ENCODE data around the gene SYNGR3.

The SYNGR3 gene

DNA sequence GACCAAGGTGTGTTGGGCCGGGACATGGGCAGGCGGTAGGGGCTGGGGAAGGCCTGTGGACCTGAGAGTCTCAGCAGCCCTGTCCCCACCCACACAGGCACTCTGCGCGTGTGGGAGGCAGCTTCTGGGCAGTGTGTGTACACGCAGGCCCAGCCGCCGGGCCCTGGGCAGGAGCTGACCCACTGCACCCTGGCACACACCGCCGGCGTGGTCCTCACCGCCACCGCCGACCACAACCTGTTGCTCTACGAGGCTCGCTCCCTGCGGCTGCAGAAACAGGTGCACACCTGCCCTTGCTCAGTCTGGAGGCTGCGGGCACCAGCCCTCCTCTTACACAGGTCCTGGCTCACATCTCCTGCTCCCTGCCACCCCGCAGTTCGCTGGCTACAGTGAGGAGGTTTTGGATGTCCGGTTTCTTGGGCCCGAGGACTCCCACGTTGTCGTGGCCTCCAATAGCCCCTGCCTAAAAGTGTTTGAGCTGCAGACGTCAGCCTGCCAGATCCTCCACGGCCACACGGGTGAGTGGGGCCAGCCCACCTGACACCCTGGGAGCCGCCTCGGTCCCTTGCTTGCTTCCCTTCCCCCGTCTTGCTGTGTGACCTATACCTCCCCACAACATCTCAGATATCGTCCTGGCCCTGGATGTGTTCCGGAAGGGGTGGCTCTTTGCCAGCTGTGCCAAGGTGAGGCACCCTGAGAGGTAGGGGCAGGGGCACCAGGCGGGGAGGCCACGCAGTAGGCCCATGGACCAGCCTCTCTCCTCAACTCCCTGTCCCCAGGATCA lies 14.1 kb upstream of the SYNGR3 start:
- TF ChIP-seq, protein P1, sequence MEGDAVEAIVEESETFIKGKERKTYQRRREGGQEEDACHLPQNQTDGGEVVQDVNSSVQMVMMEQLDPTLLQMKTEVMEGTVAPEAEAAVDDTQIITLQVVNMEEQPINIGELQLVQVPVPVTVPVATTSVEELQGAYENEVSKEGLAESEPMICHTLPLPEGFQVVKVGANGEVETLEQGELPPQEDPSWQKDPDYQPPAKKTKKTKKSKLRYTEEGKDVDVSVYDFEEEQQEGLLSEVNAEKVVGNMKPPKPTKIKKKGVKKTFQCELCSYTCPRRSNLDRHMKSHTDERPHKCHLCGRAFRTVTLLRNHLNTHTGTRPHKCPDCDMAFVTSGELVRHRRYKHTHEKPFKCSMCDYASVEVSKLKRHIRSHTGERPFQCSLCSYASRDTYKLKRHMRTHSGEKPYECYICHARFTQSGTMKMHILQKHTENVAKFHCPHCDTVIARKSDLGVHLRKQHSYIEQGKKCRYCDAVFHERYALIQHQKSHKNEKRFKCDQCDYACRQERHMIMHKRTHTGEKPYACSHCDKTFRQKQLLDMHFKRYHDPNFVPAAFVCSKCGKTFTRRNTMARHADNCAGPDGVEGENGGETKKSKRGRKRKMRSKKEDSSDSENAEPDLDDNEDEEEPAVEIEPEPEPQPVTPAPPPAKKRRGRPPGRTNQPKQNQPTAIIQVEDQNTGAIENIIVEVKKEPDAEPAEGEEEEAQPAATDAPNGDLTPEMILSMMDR (IDR thresholded peaks at IDR 0.05) = no peak
- DNase-seq (ENCODE audit: low spot score) = no peak
- H3K4me3 ChIP-seq = no peak overlapping the region
- no peak overlapping the region for H3K27ac ChIP-seq

DNA sequence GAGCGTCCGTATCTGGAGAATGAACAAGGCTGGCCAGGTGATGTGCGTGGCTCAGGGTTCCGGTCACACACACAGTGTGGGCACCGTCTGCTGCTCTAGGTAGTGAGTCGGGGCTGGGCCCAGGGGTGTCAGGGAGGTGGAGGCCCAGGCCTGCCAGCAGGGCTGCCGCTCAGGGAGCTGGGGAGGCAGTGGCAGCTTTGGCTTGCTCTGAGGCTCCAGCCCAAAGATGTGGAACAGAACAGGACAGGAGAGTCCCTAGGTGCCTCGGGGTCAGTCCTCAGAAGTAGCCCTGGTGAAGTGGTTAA lies 13.6 kb upstream of the SYNGR3 start:
- no peak overlapping the region for H3K4me3 ChIP-seq
- TF ChIP-seq, protein P1 (IDR thresholded peaks at IDR 0.05) = no peak
- no peak for DNase-seq (ENCODE audit: low spot score)
- no peak overlapping the region for H3K27ac ChIP-seq

DNA sequence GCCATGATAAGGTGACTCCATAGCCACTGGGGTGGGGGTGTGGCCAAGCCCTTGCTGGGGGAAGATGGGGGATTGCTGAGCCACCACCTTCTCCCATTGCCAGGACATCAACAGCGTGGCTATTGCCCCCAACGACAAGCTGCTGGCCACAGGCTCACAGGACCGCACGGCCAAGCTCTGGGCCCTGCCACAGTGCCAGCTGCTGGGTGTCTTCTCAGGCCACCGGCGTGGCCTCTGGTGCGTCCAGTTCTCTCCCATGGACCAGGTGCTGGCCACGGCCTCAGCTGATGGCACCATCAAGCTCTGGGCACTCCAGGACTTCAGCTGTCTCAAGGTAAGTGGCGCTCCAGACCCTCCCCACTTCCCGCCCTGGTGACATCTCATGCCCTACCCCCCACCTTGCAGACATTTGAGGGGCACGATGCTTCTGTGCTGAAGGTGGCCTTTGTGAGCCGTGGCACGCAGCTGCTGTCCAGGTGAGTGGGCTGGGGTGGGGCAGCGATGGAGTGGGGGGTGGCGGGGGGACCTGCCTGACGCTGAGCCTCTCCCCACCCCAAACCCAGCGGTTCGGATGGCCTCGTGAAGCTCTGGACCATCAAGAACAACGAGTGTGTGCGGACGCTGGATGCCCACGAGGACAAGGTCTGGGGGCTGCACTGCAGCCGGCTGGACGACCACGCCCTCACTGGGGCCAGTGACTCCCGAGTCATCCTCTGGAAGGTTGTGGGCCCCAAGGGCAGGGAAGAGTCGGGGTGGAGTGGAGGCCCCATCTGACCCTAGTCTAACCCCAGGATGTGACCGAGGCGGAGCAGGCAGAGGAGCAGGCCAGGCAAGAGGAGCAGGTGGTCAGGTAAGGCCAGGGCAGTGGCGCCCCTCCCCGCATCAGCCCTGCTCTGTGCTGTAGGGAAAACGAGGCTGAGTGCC lies 12.6 kb upstream of the SYNGR3 start:
- no peak overlapping the region for H3K27ac ChIP-seq
- no peak overlapping the region for H3K4me3 ChIP-seq
- no peak for DNase-seq (ENCODE audit: low spot score)
- TF ChIP-seq, protein P1 (IDR thresholded peaks at IDR 0.05) = no peak

DNA sequence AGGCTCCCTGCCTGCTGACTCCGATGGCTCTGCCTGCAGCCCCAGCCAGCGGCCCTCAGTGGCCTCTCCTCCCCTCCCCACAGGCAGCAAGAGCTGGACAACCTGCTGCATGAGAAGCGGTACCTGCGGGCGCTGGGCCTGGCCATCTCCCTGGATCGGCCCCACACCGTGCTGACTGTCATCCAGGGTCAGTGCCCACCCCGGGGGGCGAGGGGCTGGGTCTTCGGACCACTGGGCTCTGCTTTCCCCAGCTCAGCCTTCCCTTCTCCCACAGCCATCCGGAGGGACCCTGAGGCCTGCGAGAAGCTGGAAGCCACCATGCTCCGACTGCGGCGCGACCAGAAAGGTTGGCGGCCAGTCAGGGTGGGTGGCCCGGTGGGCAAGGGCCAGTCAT lies 11.9 kb upstream of the SYNGR3 start:
- no peak overlapping the region for H3K27ac ChIP-seq
- no peak for DNase-seq (ENCODE audit: low spot score)
- H3K4me3 ChIP-seq = no peak overlapping the region
- TF ChIP-seq, protein P1 (IDR thresholded peaks at IDR 0.05) = no peak

DNA sequence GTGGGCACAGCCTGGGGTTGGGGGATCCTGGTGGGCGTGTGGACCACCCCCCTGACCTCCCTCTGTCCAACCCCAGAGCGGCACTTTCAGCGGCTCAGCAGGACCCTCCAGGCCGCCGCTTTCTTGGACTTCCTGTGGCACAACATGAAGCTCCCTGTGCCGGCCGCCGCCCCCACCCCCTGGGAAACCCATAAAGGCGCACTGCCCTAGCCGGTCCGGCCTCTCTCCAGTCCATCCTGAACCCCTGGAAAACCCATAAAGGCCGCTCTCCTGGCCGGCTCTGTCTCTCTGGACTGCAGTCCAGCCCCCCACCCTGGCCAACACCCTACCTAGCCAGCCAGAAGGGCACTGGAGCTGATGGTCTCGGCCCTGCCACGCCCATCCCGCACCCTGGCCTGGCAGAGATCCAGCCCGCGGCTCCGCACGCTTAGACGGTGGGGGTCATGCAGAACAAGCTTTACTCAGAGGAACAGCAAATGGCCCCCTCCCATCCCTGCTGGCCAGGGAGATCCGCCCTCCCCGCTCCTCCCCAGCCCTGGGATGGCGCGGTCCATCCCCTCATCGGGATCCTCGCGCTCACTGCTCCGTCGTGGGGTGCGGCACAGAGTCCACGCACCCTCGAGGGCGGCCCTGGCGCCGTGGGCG lies 11.2 kb upstream of the SYNGR3 start:
- Histone ChIP-seq H3K27ac (no peak overlapping the region), H3K4me3 (no peak overlapping the region)
- no peak for DNase-seq (ENCODE audit: low spot score)
- TF ChIP-seq, protein P1 (IDR thresholded peaks at IDR 0.05) = no peak

DNA sequence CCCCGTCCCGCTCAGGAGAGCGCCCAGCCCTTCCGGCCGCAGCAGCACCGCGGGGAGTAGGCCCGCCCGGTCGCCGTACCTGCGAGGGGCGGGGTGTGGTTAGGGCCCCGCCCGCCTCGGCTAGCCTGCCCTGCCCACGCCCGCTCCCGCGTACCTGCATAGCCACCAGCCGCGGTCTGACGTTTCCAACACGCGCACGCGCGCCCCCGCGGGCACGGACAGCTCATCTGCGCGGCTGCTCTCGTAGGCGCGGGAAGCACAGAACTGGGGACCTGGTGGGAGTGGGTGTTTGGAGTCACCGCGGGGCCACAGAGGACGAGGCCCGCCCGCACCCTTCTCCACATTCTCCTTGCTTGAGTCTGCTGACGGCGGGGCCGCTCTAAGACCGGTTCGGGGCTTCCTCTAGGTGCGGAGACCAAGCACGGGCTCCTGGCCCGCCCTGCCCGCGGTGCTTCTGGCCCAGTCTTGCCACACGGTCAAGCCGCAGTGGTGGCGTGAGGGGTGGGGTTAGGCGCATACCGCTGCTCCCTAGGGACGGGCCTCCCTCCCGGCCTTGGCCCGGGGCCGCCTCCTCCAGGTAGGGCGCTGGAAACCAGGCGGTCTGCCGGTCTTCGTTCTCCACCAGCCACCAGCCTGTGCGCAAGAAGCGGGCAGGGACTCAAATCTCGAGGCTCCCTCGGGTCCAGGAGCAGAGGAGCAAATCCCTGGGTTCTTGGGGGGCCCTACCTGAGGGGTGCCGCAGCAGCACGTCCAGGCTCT lies 10.3 kb upstream of the SYNGR3 start:
- DNase-seq (ENCODE audit: low spot score) = no peak
- Histone ChIP-seq H3K4me3 (no peak overlapping the region), H3K27ac (no peak overlapping the region)
- TF ChIP-seq, protein P1 (IDR thresholded peaks at IDR 0.05) = no peak

All from coronary artery (tissue), 2 donors.